Stimulated activated CD8-positive, alpha-beta memory T cell treated with anti-CD3 and anti-CD28 coated beads, Interleukin-7, amount 100 ng/mL, for 48 hours (primary cell): ENCODE results near the gene RERE.
"Not testable (repeated sequence)": the region's sequence is repeated elsewhere in the genome, so short reads cannot be mapped to it uniquely, and the experiment has no call there.

ENCODE experiments used
- DNase-seq, 2 donors: peaks; one replicate each; pipeline ENCODE4 v3.0.0-alpha.2; 2020; ENCODE audit warnings: low read depth in 1 of 2; ENCODE audit errors: extremely low read depth in 1 of 2

Gene RERE

DNA sequence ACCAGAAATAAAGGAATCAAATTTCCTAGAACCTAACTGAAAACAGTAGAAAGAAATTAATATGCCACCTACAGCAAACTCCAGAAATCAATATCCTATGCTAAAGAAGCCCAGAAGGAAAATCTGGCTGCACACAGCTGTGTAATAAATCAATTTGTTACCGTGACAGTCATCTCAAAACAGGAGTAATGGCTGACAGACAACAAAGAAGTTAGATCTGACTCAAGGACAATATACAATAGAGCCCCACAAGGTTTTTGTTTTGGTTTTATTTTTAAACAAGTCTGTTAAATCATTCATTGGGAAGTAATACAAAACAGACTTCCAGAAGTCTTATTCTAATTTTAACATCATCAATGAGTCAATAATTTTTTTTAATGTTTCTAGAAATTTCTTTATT lies 168.4 kb downstream of the RERE start:
- no peak for DNase-seq

DNA sequence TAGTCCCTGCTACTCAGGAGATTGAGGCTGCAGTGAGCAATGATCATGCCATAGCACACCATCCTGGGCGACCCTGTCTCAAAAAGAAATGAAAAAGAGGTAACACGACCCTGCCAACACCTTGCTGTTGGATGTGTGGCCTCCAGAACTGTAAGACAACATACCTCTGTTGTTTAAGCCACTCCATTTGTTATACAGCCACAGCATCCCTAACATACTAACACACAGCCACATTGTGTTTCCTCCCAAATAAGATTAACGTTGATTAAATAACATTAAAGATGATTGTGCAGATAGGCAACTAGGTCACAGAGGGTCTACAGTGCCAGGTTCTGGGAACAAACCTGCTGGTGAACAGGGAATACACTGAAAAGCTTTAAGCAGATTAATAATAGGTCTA lies 170.4 kb downstream of the RERE start:
- DNase-seq = no peak

DNA sequence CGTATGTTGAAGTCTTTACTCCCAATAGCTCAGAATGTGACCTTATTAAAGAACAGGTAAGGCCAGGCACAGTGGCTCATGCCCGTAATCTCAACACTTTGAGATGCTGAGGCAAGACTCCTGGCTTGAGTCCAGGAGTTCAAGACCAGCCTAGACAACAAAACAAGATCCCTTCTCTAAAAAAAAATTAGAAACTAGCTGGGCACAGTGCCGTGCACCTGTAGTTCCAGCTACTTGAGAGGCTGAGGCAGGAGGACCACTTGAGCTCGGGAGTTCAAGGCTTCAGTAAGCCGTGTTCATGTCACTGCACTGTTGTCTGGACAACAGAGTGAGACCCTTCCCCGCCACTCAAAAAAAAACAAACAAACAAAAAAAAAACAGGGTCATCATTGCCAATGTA lies 171.3 kb downstream of the RERE start:
- no peak for DNase-seq

DNA sequence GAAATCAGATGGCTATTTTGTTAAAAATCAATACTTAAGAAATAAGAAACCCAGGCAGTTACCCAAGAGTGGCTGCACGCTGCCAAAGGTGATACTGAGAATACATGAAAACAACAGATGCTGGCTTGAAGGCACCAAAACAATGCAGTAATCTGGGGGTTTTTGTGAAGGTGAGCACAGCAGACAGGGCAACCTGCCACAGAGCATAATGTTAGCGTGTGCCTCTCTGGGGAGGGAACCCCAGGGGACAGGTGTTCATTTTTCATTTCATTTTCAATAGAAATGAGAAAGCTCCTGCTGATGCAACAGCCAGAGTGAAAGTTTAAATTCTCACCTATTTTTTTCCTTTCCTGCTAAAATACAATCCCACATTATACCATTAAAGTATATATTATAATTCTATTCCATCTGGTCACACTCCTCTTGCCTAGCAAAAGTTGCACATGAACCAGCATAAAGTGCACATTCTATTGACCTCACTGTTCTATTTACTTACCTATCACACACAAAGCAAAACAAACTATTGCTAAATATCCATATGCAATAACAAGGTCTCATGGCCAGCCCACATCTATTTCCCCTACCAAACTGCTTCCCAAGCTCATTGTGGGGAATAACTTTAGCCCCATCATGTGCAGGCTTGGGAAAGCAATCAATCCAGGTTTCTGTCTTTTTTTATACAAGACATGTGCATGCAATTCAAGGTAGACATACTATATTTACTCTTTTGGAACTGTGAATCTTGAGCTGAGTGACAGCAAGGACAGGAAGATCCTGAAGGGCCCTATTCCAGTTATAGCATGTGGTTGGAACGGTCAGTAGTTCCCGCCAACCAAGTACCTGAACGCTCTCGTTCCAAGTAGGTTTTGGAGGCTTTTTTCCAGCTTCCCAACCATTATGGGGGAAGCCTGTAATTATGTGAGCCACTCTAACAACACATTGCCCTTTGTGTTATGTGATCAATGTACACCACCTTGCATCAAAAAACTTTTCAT lies 173.6 kb downstream of the RERE start:
- DNase-seq = no peak

DNA sequence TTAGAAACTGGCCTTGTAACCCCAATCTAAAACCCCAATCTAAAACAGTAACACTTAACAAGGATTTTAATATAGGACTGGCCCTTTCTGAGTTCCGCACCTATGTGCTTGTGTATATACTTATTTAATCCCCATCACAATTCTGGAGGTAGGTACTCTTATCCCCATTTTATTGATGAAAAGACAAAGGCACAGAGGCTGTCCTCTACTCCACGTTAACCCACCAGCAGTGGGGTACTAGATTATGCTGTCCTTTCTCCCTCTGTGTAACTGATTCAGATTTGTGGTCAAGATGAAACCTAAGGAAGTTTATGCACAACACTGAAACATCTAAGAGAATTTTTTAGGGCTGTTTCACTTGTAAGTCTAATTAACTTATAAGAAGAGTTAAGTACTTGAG lies 175.3 kb downstream of the RERE start:
- no peak for DNase-seq

DNA sequence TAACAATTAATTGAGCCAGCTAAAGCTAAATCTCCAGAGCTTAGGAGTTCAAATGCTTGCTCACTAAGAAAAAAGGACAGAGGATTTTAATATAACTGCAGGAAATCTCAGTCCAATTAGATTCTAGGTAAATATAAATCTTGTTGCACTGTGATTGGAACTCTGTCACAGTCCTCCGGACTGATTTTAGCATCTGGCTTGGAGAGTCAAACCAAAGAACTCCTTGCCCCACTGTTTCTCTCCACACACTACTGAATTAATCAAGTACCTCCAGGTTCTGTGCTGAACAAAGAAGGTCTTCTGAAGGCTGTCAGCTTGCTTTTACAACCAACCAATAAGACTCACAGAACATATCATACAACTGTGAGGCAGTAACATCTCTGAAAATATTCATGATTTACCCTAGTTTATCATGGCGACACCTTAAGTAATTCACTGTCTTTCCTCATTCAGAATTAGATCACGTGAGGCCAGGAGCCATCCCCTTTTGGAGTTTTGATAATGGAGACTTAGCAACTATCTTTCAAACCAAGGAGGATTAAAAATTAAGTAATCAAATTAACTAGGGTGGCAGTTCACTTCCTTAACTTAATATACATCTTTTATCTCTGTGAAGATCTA lies 176.0 kb downstream of the RERE start:
- DNase-seq = no peak

DNA sequence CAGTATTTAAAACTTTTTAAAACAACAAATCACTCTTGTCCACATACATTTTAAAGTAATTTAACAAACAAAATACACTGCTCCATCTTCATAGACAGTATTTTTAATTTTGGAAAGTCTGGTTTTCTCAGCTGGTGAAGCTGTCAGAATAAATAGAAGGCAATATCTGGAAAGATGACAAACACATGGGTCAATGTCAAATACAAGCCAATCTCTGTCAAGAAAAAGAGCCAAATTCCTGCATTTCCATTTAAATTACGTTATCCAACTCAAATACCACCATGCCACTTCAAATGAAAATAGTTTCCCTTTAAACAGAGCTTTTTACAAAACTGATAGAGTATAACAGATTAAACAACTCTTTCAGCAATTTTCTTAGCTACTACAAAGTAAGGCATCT lies 176.5 kb downstream of the RERE start:
- DNase-seq = no peak

DNA sequence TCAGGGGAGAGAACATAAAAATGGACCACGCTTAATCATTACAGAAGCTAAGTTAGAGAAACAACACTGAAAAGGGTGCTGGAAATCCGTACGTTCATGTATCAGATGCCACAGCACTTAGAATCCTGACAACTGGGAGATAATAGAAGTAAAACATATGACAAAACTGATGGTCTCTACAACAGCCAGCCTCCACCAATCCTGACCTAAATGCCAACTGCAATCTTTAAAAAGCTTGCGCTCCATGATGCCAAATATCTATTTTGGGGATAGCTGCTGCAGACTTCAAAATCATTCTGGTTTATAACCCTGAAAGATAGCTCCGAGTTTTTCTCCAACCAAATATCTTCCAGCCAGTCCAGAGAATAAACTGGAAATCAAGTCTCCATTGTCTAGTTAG lies 178.3 kb downstream of the RERE start:
- DNase-seq = no peak

DNA sequence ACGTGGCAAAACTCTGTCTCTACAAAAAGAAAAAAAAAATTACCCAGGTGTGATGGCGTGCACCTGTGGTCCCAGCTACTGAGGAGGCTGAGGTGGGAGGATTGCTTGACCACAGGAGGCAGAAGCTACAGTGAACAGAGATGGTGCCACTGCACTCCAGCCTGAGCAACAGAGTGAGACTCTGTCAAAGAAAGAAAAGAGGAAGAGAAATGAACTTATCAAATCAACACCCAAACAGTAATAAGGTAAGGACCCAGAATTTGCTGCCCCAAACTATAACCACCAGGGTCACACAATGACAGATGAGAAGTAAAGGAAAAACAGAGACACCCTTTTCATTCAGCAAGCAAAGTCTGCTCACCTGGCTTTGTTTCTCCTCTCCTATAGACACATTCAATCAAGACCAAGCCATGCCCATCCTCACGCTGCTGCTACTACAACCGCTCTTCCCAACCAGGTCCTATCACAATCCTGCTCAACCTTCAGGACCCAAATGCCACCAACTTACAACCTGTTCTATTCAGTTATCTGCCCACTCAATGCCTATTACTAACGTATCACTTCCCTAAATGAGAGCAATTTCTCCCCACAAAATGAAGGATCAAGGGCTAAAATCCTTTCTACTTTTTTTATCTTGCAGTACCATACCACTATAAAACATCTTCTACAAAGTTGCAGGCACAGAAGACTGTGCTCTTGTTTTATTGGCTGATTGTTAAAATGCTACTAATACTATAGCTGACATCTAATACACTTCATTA lies 183.5 kb downstream of the RERE start:
- no peak for DNase-seq

DNA sequence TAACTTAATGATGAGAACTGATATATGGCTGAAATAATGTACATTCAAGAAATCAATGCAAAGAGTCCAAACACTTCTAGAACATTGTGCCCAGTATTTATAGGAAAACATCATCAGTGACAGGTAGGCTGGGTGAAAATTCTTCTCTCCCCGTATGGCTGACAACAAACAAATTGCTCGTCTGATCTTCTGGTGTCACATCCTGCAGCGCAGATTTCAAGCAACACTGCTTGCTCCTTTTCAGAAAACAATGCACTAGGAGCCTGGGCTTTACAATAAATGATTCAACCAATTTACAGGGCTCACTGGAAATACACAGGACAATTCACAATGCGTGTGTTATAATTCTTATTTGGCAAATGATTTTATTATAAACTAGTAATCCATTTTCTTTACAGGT lies 185.3 kb downstream of the RERE start:
- no peak for DNase-seq

DNA sequence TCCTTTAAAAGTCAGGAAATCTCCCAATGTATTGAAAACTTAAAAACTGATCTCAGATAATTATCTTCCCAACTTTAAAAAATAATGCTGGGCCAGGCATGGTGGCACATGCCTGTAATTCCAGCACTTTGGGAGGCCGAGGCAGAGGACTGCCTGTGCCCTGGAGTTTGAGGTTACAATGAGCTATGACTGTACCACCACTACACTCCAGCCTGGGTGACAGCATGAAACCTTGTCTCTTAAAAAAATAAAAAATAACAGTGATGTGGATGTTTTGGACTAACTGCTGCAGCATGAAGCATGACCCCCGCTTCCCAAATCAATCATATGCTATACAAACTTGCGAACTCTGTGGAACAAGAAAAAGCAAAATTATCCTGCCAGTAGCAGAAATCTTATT lies 186.3 kb downstream of the RERE start:
- DNase-seq = no peak

DNA sequence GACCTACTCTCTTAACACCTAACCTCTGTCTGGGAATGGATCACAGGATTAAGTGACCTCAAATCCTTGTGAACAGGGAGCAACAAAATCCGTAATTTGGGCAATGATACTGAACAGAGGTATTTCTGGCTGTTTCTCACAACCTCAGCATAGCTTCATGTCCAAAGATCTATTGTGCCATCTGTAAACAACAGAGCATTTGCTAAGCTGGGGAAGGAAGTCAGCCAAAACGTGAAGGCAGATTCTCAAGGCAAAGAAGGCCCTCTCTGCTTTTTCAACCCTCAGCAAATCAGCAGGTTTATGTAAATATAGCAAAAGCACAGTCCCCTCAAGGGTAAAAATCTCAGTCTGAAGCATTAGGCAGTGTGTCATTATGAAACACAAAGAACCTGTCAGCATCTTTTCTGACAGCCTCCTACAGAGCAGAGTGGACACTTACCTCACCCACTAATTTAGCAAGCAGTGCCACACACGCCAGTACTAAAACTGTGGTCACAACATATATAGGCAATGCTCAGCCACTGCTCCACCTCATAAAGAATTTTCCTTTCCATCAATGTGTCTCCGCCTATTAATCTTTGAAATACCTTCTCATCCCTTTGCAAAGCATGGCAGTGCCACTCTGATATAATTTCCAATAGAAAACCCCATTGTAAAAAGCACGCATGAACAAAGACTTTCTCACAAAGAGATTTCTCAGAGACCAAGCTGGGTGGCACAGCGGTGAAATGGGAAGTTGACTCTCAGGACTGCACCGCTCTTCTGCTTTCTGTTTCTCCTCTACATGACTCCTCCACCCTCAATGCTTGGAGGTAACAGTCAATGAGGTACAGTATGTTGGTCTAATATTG lies 188.0 kb downstream of the RERE start:
- no peak for DNase-seq

DNA sequence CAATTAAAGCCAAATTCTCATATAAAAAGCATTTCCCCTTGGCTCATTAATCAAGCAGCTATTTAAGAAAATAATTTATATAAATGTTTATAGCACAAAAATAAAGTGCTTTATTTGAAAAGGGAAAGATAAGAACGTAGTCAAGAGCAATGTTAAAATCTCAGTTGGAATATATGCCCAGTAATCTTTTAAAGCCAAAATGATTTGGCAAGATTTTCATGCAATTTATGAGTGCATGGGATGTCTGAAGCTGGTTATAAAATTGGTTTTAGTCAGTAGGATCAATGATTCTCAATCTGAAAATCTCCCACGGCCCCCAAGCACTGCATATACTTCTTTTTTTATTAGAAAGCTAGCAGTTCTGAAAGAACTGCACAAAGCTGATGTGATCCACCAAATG lies 188.8 kb downstream of the RERE start:
- no peak for DNase-seq

DNA sequence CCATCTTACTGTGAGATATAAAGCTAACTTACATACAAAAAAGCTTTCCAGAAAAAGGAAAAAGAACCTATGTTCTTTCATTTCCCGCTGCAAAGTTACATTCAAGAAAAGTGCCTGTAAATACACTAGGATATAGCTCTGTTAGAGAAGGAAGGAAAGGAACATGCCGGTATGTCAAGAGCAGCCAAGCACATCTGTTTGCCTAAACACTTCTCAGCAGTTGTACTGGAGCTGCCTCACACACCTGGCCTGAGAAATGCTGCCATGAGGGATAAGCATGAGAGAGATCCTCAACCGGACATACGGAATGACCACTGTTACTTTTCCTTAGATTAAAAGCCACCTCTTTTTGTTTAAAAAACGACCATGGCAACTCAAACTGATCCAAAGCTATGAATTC lies 189.7 kb downstream of the RERE start:
- no peak for DNase-seq

DNA sequence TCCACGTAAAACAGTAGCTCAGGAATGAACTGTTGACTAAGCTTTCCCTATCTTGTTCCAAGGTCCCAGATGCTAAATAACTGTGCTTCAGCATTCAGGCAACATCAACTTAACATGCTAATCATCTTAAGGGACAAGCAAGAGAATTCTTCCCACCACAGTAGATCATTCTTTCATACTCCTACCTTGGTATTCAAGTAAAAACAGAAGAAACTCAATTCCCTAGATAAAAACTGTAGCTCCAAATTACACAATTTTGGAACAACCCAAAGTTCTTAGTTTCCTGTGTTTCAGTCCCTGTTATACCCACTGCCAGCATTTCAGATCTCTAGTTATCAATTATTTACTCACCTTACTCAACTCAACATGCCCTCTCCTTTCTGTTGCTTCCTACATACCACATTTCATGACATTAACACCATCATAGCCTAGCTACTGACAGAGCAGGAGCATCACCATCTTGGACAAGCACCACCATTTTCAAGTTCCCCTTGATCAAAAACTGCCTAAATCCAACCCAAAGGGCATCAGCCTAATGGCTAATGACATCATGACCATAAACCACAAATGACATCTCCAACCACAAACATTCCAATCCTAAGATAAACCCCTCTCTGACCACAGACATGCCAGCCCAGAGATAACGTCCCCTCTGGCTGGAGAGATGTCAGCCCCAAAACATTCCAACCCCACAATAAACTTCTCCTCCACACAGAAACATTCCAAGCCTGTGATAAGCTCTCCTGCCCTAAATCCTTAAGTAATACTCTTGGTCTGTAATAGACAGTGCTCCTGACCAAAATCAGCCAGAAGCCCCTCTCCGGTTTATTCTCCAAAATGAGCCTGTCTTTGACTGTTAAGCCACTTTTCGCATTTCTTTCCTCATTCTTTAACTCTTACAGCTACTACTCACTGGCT lies 191.2 kb downstream of the RERE start:
- DNase-seq = no peak

DNA sequence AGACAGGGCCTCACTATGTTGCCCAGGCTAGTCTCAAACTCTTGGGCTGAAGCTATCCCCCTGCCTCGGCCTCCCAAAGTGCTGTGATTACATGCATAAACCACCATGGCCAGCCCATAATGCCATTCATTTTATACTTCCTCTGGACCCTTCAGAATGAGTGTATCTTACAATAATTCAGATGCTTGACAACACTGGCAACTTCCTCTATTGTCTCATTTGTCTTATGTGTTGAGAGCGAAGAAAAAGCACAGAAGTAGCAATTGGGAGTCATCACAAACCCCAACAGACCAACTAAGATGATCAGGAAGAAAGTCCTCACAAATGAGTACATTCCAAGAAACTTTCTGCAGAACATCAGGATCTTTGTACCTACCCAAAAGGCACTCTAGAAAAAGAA lies 191.9 kb downstream of the RERE start:
- no peak for DNase-seq

DNA sequence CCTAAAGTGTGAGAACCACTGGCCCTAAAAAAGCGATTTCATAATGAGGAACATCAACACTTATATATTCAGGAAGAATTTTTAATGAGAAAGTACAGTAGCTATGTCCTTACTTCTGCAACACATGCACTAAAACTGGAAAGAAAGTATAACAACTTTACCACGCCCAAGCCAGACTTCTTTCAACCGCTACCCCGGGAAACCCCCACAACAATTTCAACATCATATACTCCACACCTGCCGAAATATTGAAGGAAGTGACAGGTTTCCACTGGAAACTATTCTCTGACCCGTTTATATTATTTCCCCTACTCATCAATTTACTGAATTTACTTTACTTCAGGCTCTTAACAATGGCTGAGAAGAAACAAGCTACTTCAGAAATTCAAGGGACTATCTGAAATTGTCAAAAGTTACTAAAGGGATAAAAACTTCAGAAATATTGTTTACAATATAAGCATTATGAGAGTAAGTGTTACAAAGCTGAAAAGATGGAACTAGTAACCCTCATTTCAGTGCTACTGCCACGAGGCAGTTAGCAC lies 193.7 kb downstream of the RERE start:
- not testable (repeated sequence) for DNase-seq

DNA sequence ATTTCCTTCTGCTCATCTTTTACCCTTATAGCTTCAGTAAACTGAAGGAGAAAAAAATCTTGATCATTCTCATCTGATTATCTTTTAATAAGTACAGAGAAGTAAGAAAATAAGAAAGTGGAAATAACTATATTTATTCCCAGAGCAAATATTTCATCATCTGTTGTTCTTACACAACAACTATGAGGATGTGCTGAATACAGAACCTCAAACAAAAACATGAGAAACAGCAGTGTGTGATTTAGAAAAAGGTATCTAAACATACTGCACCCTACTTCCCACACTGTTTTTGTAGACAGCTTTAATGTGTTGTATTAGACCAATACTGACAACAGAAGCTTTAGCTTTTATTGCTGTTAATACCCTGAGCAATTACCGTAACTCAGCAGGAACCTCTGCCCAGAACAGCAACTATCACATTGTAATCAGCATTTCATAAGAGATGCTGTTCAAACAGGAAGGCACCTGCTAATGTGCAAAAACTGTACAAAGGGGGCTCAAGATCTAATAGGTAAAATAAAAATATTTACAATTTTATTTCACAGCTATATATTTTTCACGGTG lies 195.6 kb downstream of the RERE start:
- not testable (repeated sequence) for DNase-seq

DNA sequence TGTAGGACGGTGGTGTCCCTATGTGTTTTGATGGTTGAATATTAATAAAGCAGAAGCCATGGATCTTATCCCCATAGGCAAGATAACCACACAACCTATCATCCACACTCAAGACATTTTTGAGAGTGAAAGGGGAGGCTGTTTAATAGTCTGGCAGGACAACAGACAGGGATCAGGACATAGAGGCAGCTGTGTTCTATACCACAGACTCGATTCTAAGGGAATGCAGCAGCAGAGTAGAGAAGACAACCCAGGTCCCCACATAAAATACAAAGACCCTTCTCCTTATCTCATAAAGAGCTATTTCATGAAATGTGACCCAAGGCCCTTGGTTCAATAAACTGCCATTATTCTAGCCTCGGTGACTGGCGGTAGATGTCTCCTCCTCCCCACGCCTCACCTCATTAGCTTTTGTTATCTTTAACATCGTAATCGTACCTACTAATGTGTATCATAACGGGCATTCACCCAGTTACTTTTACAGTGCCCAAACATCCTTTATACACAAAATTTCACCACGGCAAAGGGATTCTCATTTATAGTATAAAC lies 196.3 kb downstream of the RERE start:
- not testable (repeated sequence) for DNase-seq
